GM18858 (cell line): ENCODE data around the gene PABPN1L.

Source experiments
- ATAC-seq: cut with Tn5 transposase; IDR thresholded peaks from one replicate; pipeline ENCODE4 v1.9.1; 2021; ENCODE audit not compliant: unreplicated experiment

Gene PABPN1L

GRCh38 chr16:88853325-88853941 is 13.0 kb downstream of the PABPN1L start:
- no peak for ATAC-seq

- ATAC-seq: no peak
Measured at GRCh38 chr16:88851616-88852015, 14.8 kb downstream of the PABPN1L start.

GRCh38 chr16:88850531-88851199 is 15.8 kb downstream of the PABPN1L start:
- no peak for ATAC-seq

- no peak for ATAC-seq
Measured at GRCh38 chr16:88848557-88848956, 17.9 kb downstream of the PABPN1L start.

GRCh38 chr16:88847654-88848053 is 18.8 kb downstream of the PABPN1L start:
- no peak for ATAC-seq

GRCh38 chr16:88846088-88846487 is 20.4 kb downstream of the PABPN1L start:
- ATAC-seq: no peak

GRCh38 chr16:88844419-88845036 is 21.9 kb downstream of the PABPN1L start:
- no peak for ATAC-seq

- no peak for ATAC-seq
Measured at GRCh38 chr16:88843256-88843655, 23.2 kb downstream of the PABPN1L start.

GRCh38 chr16:88842806-88843205 is 23.7 kb downstream of the PABPN1L start:
- ATAC-seq: no peak

- no peak for ATAC-seq
Measured at GRCh38 chr16:88842308-88842756, 24.1 kb downstream of the PABPN1L start.

- ATAC-seq: no peak
Measured at GRCh38 chr16:88841521-88842307, 24.7 kb downstream of the PABPN1L start.

GRCh38 chr16:88840600-88841215 is 25.8 kb downstream of the PABPN1L start:
- ATAC-seq: no peak

GRCh38 chr16:88839745-88840599 is 26.5 kb downstream of the PABPN1L start:
- ATAC-seq: no peak

GRCh38 chr16:88839026-88839529 is 27.4 kb downstream of the PABPN1L start:
- no peak for ATAC-seq

GRCh38 chr16:88838566-88838965 is 27.9 kb downstream of the PABPN1L start:
- no peak for ATAC-seq

GRCh38 chr16:88837806-88838205 is 28.7 kb downstream of the PABPN1L start:
- ATAC-seq: no peak

- no peak for ATAC-seq
Measured at GRCh38 chr16:88836791-88837190, 29.7 kb downstream of the PABPN1L start.

- ATAC-seq: no peak
Measured at GRCh38 chr16:88835818-88836217, 30.6 kb downstream of the PABPN1L start.

GRCh38 chr16:88835383-88835782 is 31.1 kb downstream of the PABPN1L start:
- ATAC-seq: no peak

- no peak for ATAC-seq
Measured at GRCh38 chr16:88834670-88835069, 31.8 kb downstream of the PABPN1L start.
